Activated naive CD8-positive, alpha-beta T cell treated with anti-CD3 and anti-CD28 coated beads for 36 hours (primary cell): Measurements from ENCODE around the gene SERTAD4. TPM values are rescaled to one million over a fixed set of nuclear protein-coding genes. Genes with fewer than 3 reads are reported as not detected.
A peak's percentile ranks its signal among the peaks of the same experiment; 100 is the strongest.
"Not testable (repeated sequence)": the region's sequence is repeated elsewhere in the genome, so short reads cannot be mapped to it uniquely, and the experiment has no call there.

Source experiments
- DNase-seq: peaks from one replicate; pipeline ENCODE4 v3.0.0; 2021
- H3K27ac Mint-ChIP-seq: one replicate; pipeline ENCODE4 v1.8.0; 2022; ENCODE audit warnings: mild to moderate bottlenecking, moderate library complexity, mixed read lengths
- H3K27me3 Mint-ChIP-seq: one replicate; pipeline ENCODE4 v1.8.0; 2022; ENCODE audit warnings: mild to moderate bottlenecking, mixed read lengths
- H3K36me3 Mint-ChIP-seq: one replicate; pipeline ENCODE4 v1.8.0; 2021; ENCODE audit warnings: mild to moderate bottlenecking, mixed read lengths
- H3K4me1 Mint-ChIP-seq: one replicate; pipeline ENCODE4 v1.8.0; 2021; ENCODE audit warnings: mixed read lengths
- H3K4me3 Mint-ChIP-seq: one replicate; pipeline ENCODE4 v1.8.0; 2022; ENCODE audit warnings: mild to moderate bottlenecking, moderate library complexity, mixed read lengths
- H3K9me3 Mint-ChIP-seq: one replicate; pipeline ENCODE4 v1.8.0; 2022; ENCODE audit warnings: mixed read lengths
- total RNA-seq, 2 experiments: library from RNA; stranded (reverse); gene quantifications; one replicate each; pipeline ENCODE4 v1.2.3, GENCODE V29; 2021

SERTAD4 gene
- total RNA-seq, 2 experiments from 2014 or later: not detected

DNA sequence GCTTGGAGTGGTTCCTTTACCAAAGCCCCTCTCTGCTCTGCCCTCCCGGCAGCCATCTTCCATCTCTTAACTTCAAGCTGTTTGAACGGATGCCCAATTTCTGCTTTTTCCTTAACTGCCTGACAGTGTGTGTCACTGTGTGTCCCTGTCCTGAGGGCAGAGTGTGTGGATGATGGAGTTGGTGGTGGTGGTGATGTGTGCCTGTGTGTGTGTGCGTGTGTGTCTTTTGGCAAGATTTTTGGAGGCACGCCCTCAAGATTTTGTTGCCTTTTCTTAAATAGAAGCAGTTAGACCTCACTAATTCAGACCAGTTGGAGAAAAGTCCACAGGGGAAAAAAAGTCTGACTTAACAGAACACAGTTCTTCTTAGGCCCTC lies 30.3 kb downstream of the SERTAD4 start:
- no peaks in the 10 kb centered on the region for H3K4me1 Mint-ChIP-seq

DNA sequence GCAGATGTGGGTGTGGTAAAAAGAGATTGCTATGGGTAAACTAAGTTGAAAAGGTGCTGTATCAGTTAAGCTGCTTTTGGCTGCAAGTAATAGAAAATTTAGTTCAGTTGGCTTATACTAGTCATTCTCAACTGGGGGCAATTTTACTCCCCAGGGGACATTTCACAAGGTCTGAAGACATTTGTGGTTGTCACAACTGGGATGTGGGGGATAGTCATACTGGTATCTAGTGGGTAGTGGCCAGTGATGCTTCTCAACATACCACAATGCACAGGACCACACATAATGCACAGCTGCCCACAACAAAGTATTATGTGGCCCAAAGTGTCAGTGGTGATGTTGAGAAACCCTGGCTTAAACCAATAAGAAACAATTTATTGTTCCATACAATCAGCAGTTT lies 31.4 kb downstream of the SERTAD4 start:
- no peak overlapping the region for H3K4me3 Mint-ChIP-seq
- no peaks in the 10 kb centered on the region for H3K4me1 Mint-ChIP-seq
- DNase-seq: no peak
- peaks cover 11% of the 10 kb centered on the region for H3K27me3 Mint-ChIP-seq
- H3K36me3 Mint-ChIP-seq: no peaks in the 10 kb centered on the region
- no peak overlapping the region for H3K27ac Mint-ChIP-seq
- H3K9me3 Mint-ChIP-seq: no peaks in the 10 kb centered on the region

More for the DNA sequence above, 30.3 kb downstream of the SERTAD4 start:
- no peaks in the 10 kb centered on the region for H3K9me3 Mint-ChIP-seq
- DNase-seq: no peak
- peaks cover 11% of the 10 kb centered on the region for H3K27me3 Mint-ChIP-seq
- H3K27ac Mint-ChIP-seq: no peak overlapping the region
- no peaks in the 10 kb centered on the region for H3K36me3 Mint-ChIP-seq
- no peak overlapping the region for H3K4me3 Mint-ChIP-seq

DNA sequence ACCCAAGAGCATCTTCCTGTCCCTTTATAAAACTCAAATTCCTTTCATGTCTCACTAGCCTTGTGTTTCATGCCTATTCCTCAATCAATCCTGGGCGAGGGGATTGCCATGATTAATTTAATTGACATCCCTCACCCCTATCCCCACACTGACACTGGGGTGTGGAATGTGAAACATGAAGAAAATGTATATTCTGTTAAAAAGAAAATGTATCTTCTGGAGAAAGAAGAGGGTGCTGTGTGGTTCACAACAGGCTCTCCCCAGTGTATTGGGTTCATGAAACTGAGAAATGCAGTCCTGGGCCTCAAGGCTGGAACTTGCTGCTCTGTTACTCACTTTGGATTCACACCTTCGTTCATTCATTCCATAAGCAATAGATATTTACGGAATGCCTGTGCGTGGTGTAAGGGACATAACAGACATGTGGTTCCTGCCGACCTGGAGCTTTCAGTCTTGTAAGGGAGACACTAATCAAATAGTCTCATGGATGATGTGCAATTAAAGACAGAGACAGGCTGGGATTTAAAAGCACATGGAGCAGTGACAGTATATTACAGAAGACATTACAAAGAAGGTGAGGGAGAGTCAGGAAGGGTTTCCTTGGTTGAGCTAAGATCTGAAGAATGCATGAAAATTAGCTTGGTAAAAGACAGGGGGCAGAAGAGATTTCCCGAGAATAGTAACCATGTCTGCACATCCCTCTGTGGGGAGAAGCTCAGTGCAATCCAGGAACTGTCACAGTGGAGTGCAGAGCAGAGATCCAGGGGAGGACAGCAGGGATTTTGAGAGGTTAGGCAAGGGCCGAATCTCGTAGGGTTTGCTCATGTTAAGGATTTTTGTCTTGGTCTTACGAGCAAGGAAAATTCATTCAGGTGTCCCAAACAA lies 32.1 kb downstream of the SERTAD4 start:
- no peaks in the 10 kb centered on the region for H3K9me3 Mint-ChIP-seq
- H3K27me3 Mint-ChIP-seq: peaks cover 11% of the 10 kb centered on the region
- H3K27ac Mint-ChIP-seq: no peak overlapping the region
- H3K4me1 Mint-ChIP-seq: no peaks in the 10 kb centered on the region
- H3K4me3 Mint-ChIP-seq: no peak overlapping the region
- H3K36me3 Mint-ChIP-seq: no peaks in the 10 kb centered on the region
- DNase-seq: no peak

DNA sequence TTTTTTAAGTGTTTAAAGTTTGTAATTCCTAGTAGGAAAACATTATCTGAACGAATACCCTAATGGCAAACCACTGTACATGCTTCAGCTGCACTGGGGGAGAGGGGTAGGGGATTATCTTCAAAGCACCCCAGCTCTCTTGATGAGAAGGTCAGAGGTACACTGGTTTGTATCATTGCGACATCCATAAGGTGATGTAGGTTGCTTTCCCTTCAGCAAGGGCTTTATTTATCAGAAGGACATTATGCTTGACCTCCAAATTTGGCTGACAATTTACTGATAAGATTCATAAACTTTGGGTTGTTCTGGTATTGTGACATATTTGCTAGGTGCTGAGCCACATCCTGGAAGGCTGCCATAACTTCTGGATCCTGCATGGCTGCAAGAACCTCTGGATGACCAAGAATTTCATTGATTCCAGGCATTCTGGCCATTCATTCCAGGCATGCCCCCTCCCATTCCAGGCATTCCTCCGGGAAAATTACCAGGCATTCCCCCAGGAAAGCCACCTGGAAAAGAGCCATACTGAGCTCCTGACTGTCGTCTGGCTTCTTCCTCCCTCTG lies 32.9 kb downstream of the SERTAD4 start:
- not testable (repeated sequence) for H3K27ac Mint-ChIP-seq, H3K36me3 Mint-ChIP-seq, H3K4me3 Mint-ChIP-seq, DNase-seq, H3K4me1 Mint-ChIP-seq, H3K9me3 Mint-ChIP-seq
- peaks cover 13% of the 10 kb centered on the region for H3K27me3 Mint-ChIP-seq

DNA sequence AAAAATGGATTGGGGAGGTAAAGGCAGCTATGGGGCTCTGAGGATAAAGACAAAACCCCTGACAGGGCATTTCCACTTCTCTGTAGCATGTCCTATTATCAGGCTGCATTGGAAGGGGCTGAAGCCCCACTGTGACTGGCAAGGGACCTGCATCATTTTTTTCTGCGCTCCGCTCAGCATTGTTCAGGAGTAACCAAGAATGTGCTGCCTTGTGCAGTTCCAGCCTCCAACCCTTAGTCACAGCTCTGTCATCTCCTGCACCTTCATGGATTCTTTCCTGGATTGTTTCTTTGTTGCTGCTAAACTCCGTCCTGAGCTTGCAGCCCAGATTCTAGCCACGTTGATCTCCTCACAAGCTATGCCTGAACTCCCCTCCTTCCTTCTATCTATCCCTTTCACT lies 37.4 kb downstream of the SERTAD4 start:
- DNase-seq: no peak
- Mint-ChIP-seq H3K27ac (no peak overlapping the region), H3K36me3 (no peaks in the 10 kb centered on the region), H3K27me3 (peaks cover 18% of the 10 kb centered on the region), H3K4me3 (no peak overlapping the region), H3K9me3 (no peaks in the 10 kb centered on the region), H3K4me1 (no peaks in the 10 kb centered on the region)

GRCh38 chr1:210272666-210273065 lies 40.1 kb downstream of the SERTAD4 start:
- Mint-ChIP-seq H3K9me3 (no peaks in the 10 kb centered on the region), H3K4me1 (no peaks in the 10 kb centered on the region), H3K27ac (no peak overlapping the region), H3K27me3 (peaks cover 11% of the 10 kb centered on the region), H3K4me3 (no peak overlapping the region), H3K36me3 (no peaks in the 10 kb centered on the region)
- DNase-seq: no peak

- H3K36me3 Mint-ChIP-seq: no peaks in the 10 kb centered on the region
- no peak for DNase-seq
- peaks cover 22% of the 10 kb centered on the region for H3K27me3 Mint-ChIP-seq
- no peak overlapping the region for H3K27ac Mint-ChIP-seq
- no peak overlapping the region for H3K4me3 Mint-ChIP-seq
- peaks cover 16% of the 10 kb centered on the region for H3K9me3 Mint-ChIP-seq
- H3K4me1 Mint-ChIP-seq: no peaks in the 10 kb centered on the region
Measured at GRCh38 chr1:210280221-210280620, 47.6 kb downstream of the SERTAD4 start.

DNA sequence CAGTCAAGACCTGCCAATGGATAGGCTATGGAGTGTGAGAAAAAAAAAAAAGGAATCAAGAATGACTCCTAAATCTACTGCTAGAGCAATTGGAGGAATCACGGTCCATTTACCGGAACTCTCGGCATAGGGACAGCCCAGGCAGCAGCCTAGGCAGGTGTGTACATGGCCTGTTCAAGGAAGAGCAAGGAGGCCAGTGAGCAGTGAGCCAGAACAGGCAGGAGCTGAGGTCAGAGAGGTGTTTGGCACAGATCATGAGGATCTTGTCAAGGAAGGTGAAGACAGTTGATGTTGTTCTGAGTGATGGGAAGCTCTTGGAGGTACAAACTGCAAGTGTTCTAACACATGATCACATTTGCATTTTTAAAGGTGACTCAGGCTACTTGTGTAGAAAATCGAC lies 55.5 kb downstream of the SERTAD4 start:
- H3K4me1 Mint-ChIP-seq: peaks cover 3% of the 10 kb centered on the region

GRCh38 chr1:210289248-210289647 lies 56.7 kb downstream of the SERTAD4 start:
- no peak for DNase-seq
- H3K36me3 Mint-ChIP-seq: no peaks in the 10 kb centered on the region
- no peak overlapping the region for H3K4me3 Mint-ChIP-seq
- no peak overlapping the region for H3K27ac Mint-ChIP-seq
- peaks cover 60% of the 10 kb centered on the region for H3K27me3 Mint-ChIP-seq
- no peaks in the 10 kb centered on the region for H3K9me3 Mint-ChIP-seq
- H3K4me1 Mint-ChIP-seq: peaks cover 3% of the 10 kb centered on the region

More for the DNA sequence above, 55.5 kb downstream of the SERTAD4 start:
- DNase-seq: no peak
- H3K36me3 Mint-ChIP-seq: no peaks in the 10 kb centered on the region
- H3K27me3 Mint-ChIP-seq: peaks cover 64% of the 10 kb centered on the region
- no peak overlapping the region for H3K4me3 Mint-ChIP-seq
- H3K9me3 Mint-ChIP-seq: no peaks in the 10 kb centered on the region
- H3K27ac Mint-ChIP-seq: no peak overlapping the region

GRCh38 chr1:210291081-210291764 lies 58.6 kb downstream of the SERTAD4 start:
- H3K27me3 Mint-ChIP-seq: peaks cover 56% of the 10 kb centered on the region
- H3K4me1 Mint-ChIP-seq: peaks cover 3% of the 10 kb centered on the region
- no peaks in the 10 kb centered on the region for H3K36me3 Mint-ChIP-seq
- no peaks in the 10 kb centered on the region for H3K9me3 Mint-ChIP-seq
- H3K27ac Mint-ChIP-seq: no peak overlapping the region
- H3K4me3 Mint-ChIP-seq: no peak overlapping the region
- no peak for DNase-seq

DNA sequence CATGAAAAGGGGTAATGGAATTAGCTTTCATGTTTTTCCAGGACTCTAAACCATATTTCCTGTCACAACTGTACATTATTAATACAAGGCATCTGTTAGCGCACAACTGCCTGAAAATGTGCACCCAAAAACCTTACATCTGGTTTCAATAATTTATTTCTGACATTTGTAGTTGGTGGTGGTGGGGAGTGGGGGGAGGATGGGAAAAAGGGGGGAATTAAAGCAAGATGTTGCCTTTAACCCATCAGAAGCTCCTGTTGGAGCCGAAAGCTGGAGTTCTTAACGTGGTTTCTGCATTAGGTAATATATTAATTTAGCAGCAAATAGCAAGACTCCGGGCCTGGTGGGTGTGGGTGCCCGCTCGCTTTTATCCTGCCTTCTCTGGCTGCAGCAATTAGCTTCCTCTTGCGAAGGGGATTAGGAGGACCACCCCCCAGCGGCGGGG lies 59.2 kb downstream of the SERTAD4 start:
- Mint-ChIP-seq H3K27ac (no peak overlapping the region), H3K4me1 (peaks cover 3% of the 10 kb centered on the region), H3K27me3 (peaks cover 56% of the 10 kb centered on the region), H3K4me3 (no peak overlapping the region), H3K9me3 (no peaks in the 10 kb centered on the region), H3K36me3 (no peaks in the 10 kb centered on the region)
- no peak for DNase-seq

GRCh38 chr1:210292231-210292871 lies 59.8 kb downstream of the SERTAD4 start:
- no peaks in the 10 kb centered on the region for H3K9me3 Mint-ChIP-seq
- H3K27ac Mint-ChIP-seq: no peak overlapping the region
- H3K36me3 Mint-ChIP-seq: no peaks in the 10 kb centered on the region
- H3K4me1 Mint-ChIP-seq: peaks cover 3% of the 10 kb centered on the region
- H3K4me3 Mint-ChIP-seq: no peak overlapping the region
- H3K27me3 Mint-ChIP-seq: peaks cover 56% of the 10 kb centered on the region
- peak; percentile 56 for DNase-seq

- no peak overlapping the region for H3K4me3 Mint-ChIP-seq
- peaks cover 54% of the 10 kb centered on the region for H3K27me3 Mint-ChIP-seq
- no peaks in the 10 kb centered on the region for H3K9me3 Mint-ChIP-seq
Measured at GRCh38 chr1:210293171-210293607, 60.6 kb downstream of the SERTAD4 start.

DNA sequence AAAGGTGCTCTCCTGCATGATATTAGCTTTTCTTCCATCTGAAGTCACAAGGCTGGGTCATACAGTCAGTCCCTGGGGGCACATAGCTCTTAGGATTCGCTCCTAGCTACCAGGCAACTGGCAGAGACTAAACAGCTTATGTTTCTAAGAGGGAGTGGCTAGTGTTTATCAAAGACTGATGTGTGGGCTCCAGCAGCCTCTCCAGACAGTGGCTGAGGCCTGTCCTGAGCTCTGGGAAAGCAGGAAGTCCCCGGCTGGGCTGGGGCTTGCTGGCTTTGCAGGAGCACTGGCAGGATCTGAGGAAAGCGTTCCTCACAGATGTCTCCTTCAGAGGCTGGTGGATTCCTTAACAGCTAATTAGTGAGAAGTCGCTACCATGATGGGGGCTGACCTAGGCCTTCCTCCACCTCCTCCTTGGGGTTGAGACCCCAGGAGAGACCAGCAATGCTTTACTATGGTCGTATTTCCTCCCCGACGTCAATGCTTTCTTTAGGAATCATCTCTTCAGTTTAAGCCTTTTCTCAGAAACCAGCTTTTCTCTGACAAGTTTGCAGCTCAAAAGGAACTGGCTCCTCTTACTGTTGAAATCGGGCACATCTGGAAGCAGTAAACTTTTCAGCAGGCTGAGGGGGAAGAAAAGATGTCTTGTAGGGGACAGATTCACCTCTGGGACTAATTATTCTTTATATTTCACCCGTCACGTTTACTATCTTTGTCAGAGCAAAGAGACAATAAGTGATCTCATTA lies 62.6 kb downstream of the SERTAD4 start:
- no peak overlapping the region for H3K4me3 Mint-ChIP-seq
- no peaks in the 10 kb centered on the region for H3K9me3 Mint-ChIP-seq
- no peak for DNase-seq
- H3K36me3 Mint-ChIP-seq: no peaks in the 10 kb centered on the region
- peaks cover 46% of the 10 kb centered on the region for H3K27me3 Mint-ChIP-seq
- H3K4me1 Mint-ChIP-seq: peaks cover 3% of the 10 kb centered on the region
- H3K27ac Mint-ChIP-seq: no peak overlapping the region

More at GRCh38 chr1:210293171-210293607, 60.6 kb downstream of the SERTAD4 start:
- no peak for DNase-seq
- H3K4me1 Mint-ChIP-seq: peaks cover 3% of the 10 kb centered on the region
- H3K36me3 Mint-ChIP-seq: no peaks in the 10 kb centered on the region
- H3K27ac Mint-ChIP-seq: no peak overlapping the region
